Measurements from ENCODE around the gene CYLC1. TPM values are rescaled to one million over a fixed set of nuclear protein-coding genes. Genes with fewer than 3 reads are reported as not detected.

The CYLC1 gene
- total and polyA plus RNA-seq, 2 of the 8 experiments (the other 6 are each of a cell fraction or from before 2014, with no cell fraction given), result not detected

DNA sequence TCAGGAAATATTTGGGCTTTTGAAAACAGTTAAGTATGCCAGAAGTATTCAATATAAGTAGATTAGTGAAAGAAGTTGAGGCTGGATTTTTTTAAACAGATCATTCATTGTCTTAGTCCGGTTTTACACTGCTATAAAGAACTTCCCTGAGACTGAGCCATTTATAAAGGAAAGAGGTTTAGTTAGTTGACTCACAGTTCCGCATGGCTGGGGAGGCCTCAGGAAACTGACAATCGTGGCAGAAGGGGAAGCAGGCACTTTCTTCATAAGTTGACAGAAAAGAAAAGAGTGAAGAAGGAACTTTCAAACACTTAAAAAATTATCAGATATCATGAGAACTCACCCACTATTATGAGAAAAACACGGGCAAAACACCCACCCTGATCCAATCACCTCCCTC, 31.1 kb upstream of the CYLC1 start:
- POLR2A ChIA-PET (ENCODE audit: partially characterized antibody), result no interaction called here
- no peak for TF ChIP-seq TAF1 (IDR thresholded peaks at IDR 0.05; ENCODE audit: low read depth, low read length)
- TF ChIP-seq KDM1A (IDR thresholded peaks at IDR 0.05; ENCODE audit: borderline replicate concordance, low read length), result no peak
- no peak for TF ChIP-seq BACH1 (IDR thresholded peaks at IDR 0.05; ENCODE audit: low read length)
- Histone ChIP-seq H4K5ac (ENCODE audit: insufficient read length, low read depth, low read length) (no peak overlapping the region), H3K27me3 (replicated peaks in 1 of 4; ENCODE audit: control insufficient read depth in 3 of 4, extremely low read depth in 1 of 4, insufficient read depth in 3 of 4, low read length in 3 of 4) (no peaks in the 10 kb centered on the region), H3K56ac (replicated peaks; ENCODE audit: insufficient read length, low read depth, low read length) (no peak overlapping the region), H3K4me1 (replicated peaks in 1 of 4; ENCODE audit: control insufficient read depth in 3 of 4, insufficient read depth in 4 of 4, low read length in 3 of 4) (no peaks in the 10 kb centered on the region), H2BK15ac (ENCODE audit: low read length) (no peak overlapping the region), H2AFZ (ENCODE audit: low read length) (no peak overlapping the region), H2BK12ac (ENCODE audit: low read depth, low read length) (no peak overlapping the region), H3K9ac (replicated peaks in 1 of 4; ENCODE audit: extremely low read depth in 1 of 4, low read depth in 3 of 4, low read length in 3 of 4) (no peak overlapping the region), H4K8ac (ENCODE audit: extremely low read depth, insufficient read depth, low read length) (no peak overlapping the region), H3K4me2 (ENCODE audit: insufficient read depth in 1 of 2, low read depth in 2 of 2, low read length in 2 of 2) (no peak overlapping the region), H4K20me1 (replicated peaks in 1 of 2; ENCODE audit: control insufficient read depth in 1 of 2, insufficient read depth in 2 of 2, low read length in 2 of 2) (no peaks in the 10 kb centered on the region), H3K23ac (ENCODE audit: insufficient read length) (no peak overlapping the region), H3K9me3 (ENCODE audit: insufficient read depth in 2 of 2, low read depth in 1 of 2, low read length in 1 of 2) (no peaks in the 10 kb centered on the region), H2AK5ac (ENCODE audit: low read depth, low read length) (no peak overlapping the region), H2BK5ac (ENCODE audit: low read depth, low read length) (no peak overlapping the region), H3K27ac (ENCODE audit: low read depth, low read length) (no peak overlapping the region), H3K79me1 (ENCODE audit: low read depth, low read length) (no peaks in the 10 kb centered on the region), H3K23me2 (ENCODE audit: low read depth, low read length) (no peaks in the 10 kb centered on the region), H2BK120ac (replicated peaks; ENCODE audit: low read depth, low read length) (no peak overlapping the region), H4K91ac (replicated peaks; ENCODE audit: insufficient read length, low read length) (no peak overlapping the region), H3K18ac (ENCODE audit: extremely low read depth, low read length) (no peak overlapping the region), H3K14ac (ENCODE audit: insufficient read length) (no peak overlapping the region), H3K4ac (replicated peaks; ENCODE audit: insufficient read length, low read depth, low read length) (no peak overlapping the region), H3K79me2 (ENCODE audit: control insufficient read depth in 1 of 2, insufficient read depth in 2 of 2, low read length in 2 of 2) (no peaks in the 10 kb centered on the region), H3K4me3 (ENCODE audit: extremely low read depth in 1 of 4, insufficient read depth in 2 of 4, low read depth in 3 of 4, low read length in 4 of 4) (no peak overlapping the region), H2BK20ac (ENCODE audit: low read length) (no peak overlapping the region), H3K36me3 (ENCODE audit: control insufficient read depth in 2 of 4, insufficient read depth in 4 of 4, low read length in 3 of 4) (no peaks in the 10 kb centered on the region)
- CTCF ChIA-PET (ENCODE audit: partially characterized antibody), result no interaction called here
- DNase-seq (ENCODE audit: low read depth in 1 of 2, low spot score in 2 of 2), result no peak
- WGBS, 2 experiments (ENCODE audit: extremely low coverage in 1 of 2, insufficient coverage in 1 of 2, insufficient read length in 1 of 2, insufficient replicate concordance in 2 of 2, low coverage in 1 of 2, low lambda C conversion rate in 2 of 2, missing lambda C conversion rate in 1 of 2), result 77% methylated on average over 4 of the region's 4 CpGs; no CpG with 5 or more reads in 1 of the 2 experiments
- FAIRE-seq, result no peak
